GM10266 (cell line): ENCODE measurements around the gene APBA2.

Experiments used
- DNase-seq: peaks from one replicate; pipeline ENCODE4 v3.0.0; 2012; ENCODE audit errors: extremely low spot score
- CTCF ChIP-seq: IDR thresholded peaks from 2 replicates; pipeline ENCODE4 v1.5.1; 2012; ENCODE audit warnings: mild to moderate bottlenecking, low read depth; ENCODE audit not compliant: control insufficient read depth, insufficient read depth; ENCODE audit errors: missing control alignments

Gene APBA2

GRCh38 chr15:28878209-28878608 is 7.6 kb upstream of the APBA2 start:
- DNase-seq = no peak
- no peak for TF ChIP-seq CTCF

- no peak for TF ChIP-seq CTCF
- DNase-seq = no peak
Observed at GRCh38 chr15:28879551-28879950, 6.2 kb upstream of the APBA2 start.

GRCh38 chr15:28880680-28881079 is 5.1 kb upstream of the APBA2 start:
- TF ChIP-seq CTCF = no peak
- DNase-seq = no peak

GRCh38 chr15:28881170-28881569 is 4.6 kb upstream of the APBA2 start:
- no peak for DNase-seq
- TF ChIP-seq CTCF = no peak

- DNase-seq = no peak
- TF ChIP-seq CTCF = no peak
Observed at GRCh38 chr15:28881600-28881999, 4.2 kb upstream of the APBA2 start.

GRCh38 chr15:28884151-28884940 is 1.4 kb upstream of the APBA2 start:
- no peak for DNase-seq
- no peak for TF ChIP-seq CTCF

- TF ChIP-seq CTCF = no peak
- no peak for DNase-seq
Observed at GRCh38 chr15:28885128-28885629, 595 bp upstream of the APBA2 start.
